GM12878 (cell line): ENCODE results near the gene AP3S1. TPM values are rescaled to one million over a fixed set of nuclear protein-coding genes. Genes with fewer than 3 reads are reported as not detected.

Source experiments
- ATAC-seq: fragments of 200-7000 bp; cut with Tn5 transposase; 3 replicates; pipeline ENCODE4 v1.9.1; 2020; ENCODE audit warnings: mild to moderate bottlenecking, moderate library complexity
- BruUV-seq: library from RNA; stranded (reverse); fragments of 400-500 nt; replicated peaks from 2 replicates; lab custom pipeline; 2021; lab: Mats Ljungman, UMichigan
- CTCF ChIA-PET: fragments of 300-600 bp; sonication (Branson Sonifier 250); formaldehyde crosslinking; extraction: SDS; loops from one replicate; lab custom pipeline; 2021; ENCODE audit warnings: inconsistent platforms; lab: Yijun Ruan, JAX
- POLR2A ChIA-PET: fragments of 350-600 bp; formaldehyde crosslinking; extraction: SDS; loops from one replicate; lab custom pipeline; 2021; ENCODE audit warnings: inconsistent platforms; lab: Charles Lee
- RAD21 ChIA-PET: fragments of 300-600 bp; sonication (Branson Sonifier 250); formaldehyde crosslinking; loops from one replicate; lab custom pipeline; 2023; ENCODE audit warnings: antibody characterized with exemption; ENCODE audit not compliant: unreplicated experiment; lab: Charles Lee
- SMC1A ChIA-PET: fragments of 300-600 bp; sonication (Branson Sonifier 250); formaldehyde crosslinking; loops from one replicate; lab custom pipeline; 2023; ENCODE audit not compliant: unreplicated experiment, uncharacterized antibody; lab: Charles Lee
- DNase-seq: peaks from one replicate; pipeline ENCODE4 v3.0.0-alpha.2; 2011; ENCODE audit warnings: low read depth, low spot score
- FAIRE-seq: peaks from 3 replicates; lab custom pipeline; 2011; peaks lifted over from hg19 to GRCh38; lab: Jason Lieb, UNC
- H2AFZ ChIP-seq: 2 replicates; pipeline ENCODE4 v1.6.0; 2011; ENCODE audit warnings: low read depth, low read length, control low read depth; ENCODE audit not compliant: control insufficient read depth
- H3K27ac ChIP-seq: 2 replicates; pipeline ENCODE4 v1.5.1; 2011; ENCODE audit warnings: control low read depth; ENCODE audit not compliant: control insufficient read depth, insufficient read depth
- H3K27me3 ChIP-seq, 2 experiments: replicated peaks in 1 of 2; 2 replicates each; pipeline versions ENCODE4 v1.6.0 to v1.6.1; 2011; ENCODE audit warnings: low read length in 1 of 2; ENCODE audit not compliant: control insufficient read depth in 2 of 2, insufficient read depth in 2 of 2
- H3K36me3 ChIP-seq, 2 experiments: 2 replicates each; pipeline ENCODE4 v1.5.1; 2011; ENCODE audit warnings: low read length in 1 of 2; ENCODE audit not compliant: control insufficient read depth in 2 of 2, insufficient read depth in 2 of 2
- H3K4me1 ChIP-seq: 2 replicates; pipeline ENCODE4 v1.6.1; 2011; ENCODE audit warnings: mild to moderate bottlenecking, low read length, moderate library complexity, mixed read lengths; ENCODE audit not compliant: control insufficient read depth, insufficient read depth
- H3K4me2 ChIP-seq: 2 replicates; pipeline ENCODE4 v1.6.0; 2011; ENCODE audit warnings: control low read depth; ENCODE audit not compliant: control insufficient read depth, insufficient read depth
- H3K4me3 ChIP-seq: fragments of 200-600 bp; sonication (generic); 2 replicates; pipeline ENCODE4 v1.5.1; 2016
- H3K79me2 ChIP-seq: 2 replicates; pipeline ENCODE4 v1.6.0; 2011; ENCODE audit warnings: low read length; ENCODE audit not compliant: control insufficient read depth, insufficient read depth
- H3K9ac ChIP-seq: 2 replicates; pipeline ENCODE4 v1.8.0; 2011; ENCODE audit warnings: low read length, control low read depth, mixed read lengths; ENCODE audit not compliant: control insufficient read depth, insufficient read depth
- H3K9me3 ChIP-seq: replicated peaks from 3 replicates; pipeline ENCODE4 v1.5.1; 2011; ENCODE audit warnings: mild to moderate bottlenecking, low read length; ENCODE audit not compliant: control insufficient read depth, insufficient read depth
- H4K20me1 ChIP-seq: 2 replicates; pipeline ENCODE4 v1.6.0; 2011; ENCODE audit not compliant: control insufficient read depth, insufficient read depth
- BHLHE40 ChIP-seq, 2 experiments: fragments of 450-650 bp in 1 of 2; IDR thresholded peaks; 2 replicates each; pipeline ENCODE4 v1.6.1; 2011 to 2017; ENCODE audit warnings: low read depth in 2 of 2, borderline replicate concordance in 1 of 2, improper control_type of control experiment in 1 of 2, low read length in 1 of 2, mild to moderate bottlenecking in 1 of 2
- BRCA1 ChIP-seq: IDR thresholded peaks from 2 replicates; pipeline ENCODE4 v1.6.1; 2011; ENCODE audit warnings: low read depth, low read length, improper control_type of control experiment
- CREM ChIP-seq: IDR thresholded peaks from 2 replicates; pipeline ENCODE4 v1.6.1; 2014; ENCODE audit warnings: antibody characterized with exemption, low read depth
- EED ChIP-seq: sonication (generic); IDR thresholded peaks from 2 replicates; pipeline ENCODE4 v1.6.1; 2016; ENCODE audit warnings: antibody characterized with exemption, low read depth
- EGR1 ChIP-seq, 2 experiments: IDR thresholded peaks; 1 replicate in 1 of 2; 2 replicates in 1 of 2; pipeline ENCODE4 v1.6.1; 2011 to 2012; ENCODE audit warnings: low read depth in 2 of 2, low read length in 2 of 2, borderline replicate concordance in 1 of 2, mild to moderate bottlenecking in 1 of 2, moderate library complexity in 1 of 2
- MTA2 ChIP-seq: fragments of 450-650 bp; IDR thresholded peaks from 2 replicates; pipeline ENCODE4 v1.6.1; 2016; ENCODE audit warnings: low read depth, mild to moderate bottlenecking, moderate library complexity
- NRF1 ChIP-seq: conservative IDR thresholded peaks from 2 replicates; pipeline ENCODE4 v1.6.1; 2011; ENCODE audit warnings: mild to moderate bottlenecking, low read depth, low read length, improper control_type of control experiment
- RAD51 ChIP-seq: fragments of 450-650 bp; IDR thresholded peaks from 2 replicates; pipeline ENCODE4 v1.6.1; 2016; ENCODE audit warnings: moderate library complexity, mild to moderate bottlenecking, inconsistent platforms
- SREBF2 ChIP-seq: IDR thresholded peaks from 2 replicates; pipeline ENCODE4 v1.6.1; 2012; ENCODE audit warnings: mild to moderate bottlenecking, low read length
- STAT1 ChIP-seq: fragments of 450-650 bp; conservative IDR thresholded peaks from 2 replicates; pipeline ENCODE4 v1.6.1; 2014; ENCODE audit warnings: antibody characterized with exemption, mild to moderate bottlenecking
- ZBED1 ChIP-seq: IDR thresholded peaks from 2 replicates; pipeline ENCODE4 v1.6.1; 2016; ENCODE audit warnings: borderline replicate concordance
- WGBS: methylation state at CpG from one replicate; pipeline ENCODE4 v1.1.6; 2016; ENCODE audit warnings: low lambda C conversion rate; ENCODE audit not compliant: insufficient replicate concordance, insufficient coverage; ENCODE audit errors: missing lambda C conversion rate; 5-methylcytosine and 5-hydroxymethylcytosine counted together
- in situ Hi-C: fragments of 300-500 bp; cut with MboI; formaldehyde crosslinking; loops from 9 replicates; pipeline ENCODE4 v1.14.3; 2018; ENCODE audit warnings: mixed read lengths
- intact Hi-C: fragments of 100-400 bp; cut with micrococcal nuclease; formaldehyde crosslinking; loops from one replicate; pipeline ENCODE4 v1.14.2; 2022; ENCODE audit not compliant: unreplicated experiment
- polyA plus RNA-seq, 11 experiments: library from polyadenylated mRNA; depleted of rRNA in 4 of 11; unstranded in 6 of 11; stranded (reverse) in 5 of 11; fragments of >200 nt; fragmentation: Nextera tagmentation in 4 of 11; fragmentation: Illumina TruSeq in 1 of 11; extraction: Ambion mirVana in 4 of 11; extraction: Trizol in 1 of 11; gene quantifications; 1 replicate in 1 of 11; 2 replicates in 10 of 11; pipeline versions ENCODE4 v1.2.1 to v1.2.3, GENCODE V29; 2011 to 2016; ENCODE audit warnings: inconsistent platforms in 2 of 11, missing spikeins in 2 of 11, low read depth in 1 of 11
- total RNA-seq, 4 experiments: library from RNA; depleted of rRNA in 3 of 4; stranded (reverse); fragments of >200 nt in 3 of 4; fragmentation: Illumina TruSeq in 1 of 4; extraction: Trizol in 1 of 4; gene quantifications; 2 replicates each; pipeline versions ENCODE4 v1.2.1 to v1.2.3, GENCODE V29; 2013 to 2021
- TF ChIP-seq, protein P1 (sequence below): fragments of 450-650 bp; formaldehyde crosslinking; IDR thresholded peaks from 2 replicates; pipeline ENCODE4 v1.4.0; 2020; ENCODE audit warnings: mild to moderate bottlenecking, moderate library complexity
- TF ChIP-seq, protein P2 (sequence below): fragments of 450-650 bp; conservative IDR thresholded peaks from 2 replicates; pipeline ENCODE4 v1.6.1; 2017; ENCODE audit warnings: mild to moderate bottlenecking, moderate library complexity
- TF ChIP-seq, protein P3 (sequence below): IDR thresholded peaks from 2 replicates; pipeline ENCODE4 v1.6.1; 2012; ENCODE audit warnings: low read depth, low read length, improper control_type of control experiment

AP3S1 gene
- total and polyA plus RNA-seq, 10 of the 15 experiments (the other 5 are each of a cell fraction or from before 2014, with no cell fraction given) = 36.4 to 137 (median 67.5) TPM

DNA sequence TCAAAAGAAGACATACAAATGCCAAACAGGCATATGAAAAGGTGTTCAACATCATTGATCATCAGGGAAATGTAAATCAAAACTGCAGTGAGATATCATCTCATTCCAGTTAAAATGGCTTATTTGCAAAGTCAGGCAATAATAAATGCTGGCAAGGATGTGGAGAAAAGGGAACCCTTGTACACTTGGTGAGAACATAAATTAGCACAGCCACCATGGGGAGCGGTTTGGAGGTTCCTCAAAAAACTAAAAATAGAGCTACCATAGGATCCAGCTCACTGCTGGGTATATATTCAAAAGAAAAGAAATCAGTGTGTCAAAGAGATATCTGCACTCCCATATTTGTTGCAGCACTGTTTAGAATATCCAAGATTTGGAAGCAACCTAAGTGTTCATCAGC lies 50.3 kb downstream of the AP3S1 start (continued):
- TF ChIP-seq EGR1 (IDR thresholded peaks at IDR 0.05; ENCODE audit: borderline replicate concordance in 1 of 2, low read depth in 2 of 2, low read length in 2 of 2) = no peak
- TF ChIP-seq CREM = no peak
- TF ChIP-seq BRCA1 = no peak
- TF ChIP-seq SREBF2 = no peak
- no peak for TF ChIP-seq ZBED1
- TF ChIP-seq, protein P1, sequence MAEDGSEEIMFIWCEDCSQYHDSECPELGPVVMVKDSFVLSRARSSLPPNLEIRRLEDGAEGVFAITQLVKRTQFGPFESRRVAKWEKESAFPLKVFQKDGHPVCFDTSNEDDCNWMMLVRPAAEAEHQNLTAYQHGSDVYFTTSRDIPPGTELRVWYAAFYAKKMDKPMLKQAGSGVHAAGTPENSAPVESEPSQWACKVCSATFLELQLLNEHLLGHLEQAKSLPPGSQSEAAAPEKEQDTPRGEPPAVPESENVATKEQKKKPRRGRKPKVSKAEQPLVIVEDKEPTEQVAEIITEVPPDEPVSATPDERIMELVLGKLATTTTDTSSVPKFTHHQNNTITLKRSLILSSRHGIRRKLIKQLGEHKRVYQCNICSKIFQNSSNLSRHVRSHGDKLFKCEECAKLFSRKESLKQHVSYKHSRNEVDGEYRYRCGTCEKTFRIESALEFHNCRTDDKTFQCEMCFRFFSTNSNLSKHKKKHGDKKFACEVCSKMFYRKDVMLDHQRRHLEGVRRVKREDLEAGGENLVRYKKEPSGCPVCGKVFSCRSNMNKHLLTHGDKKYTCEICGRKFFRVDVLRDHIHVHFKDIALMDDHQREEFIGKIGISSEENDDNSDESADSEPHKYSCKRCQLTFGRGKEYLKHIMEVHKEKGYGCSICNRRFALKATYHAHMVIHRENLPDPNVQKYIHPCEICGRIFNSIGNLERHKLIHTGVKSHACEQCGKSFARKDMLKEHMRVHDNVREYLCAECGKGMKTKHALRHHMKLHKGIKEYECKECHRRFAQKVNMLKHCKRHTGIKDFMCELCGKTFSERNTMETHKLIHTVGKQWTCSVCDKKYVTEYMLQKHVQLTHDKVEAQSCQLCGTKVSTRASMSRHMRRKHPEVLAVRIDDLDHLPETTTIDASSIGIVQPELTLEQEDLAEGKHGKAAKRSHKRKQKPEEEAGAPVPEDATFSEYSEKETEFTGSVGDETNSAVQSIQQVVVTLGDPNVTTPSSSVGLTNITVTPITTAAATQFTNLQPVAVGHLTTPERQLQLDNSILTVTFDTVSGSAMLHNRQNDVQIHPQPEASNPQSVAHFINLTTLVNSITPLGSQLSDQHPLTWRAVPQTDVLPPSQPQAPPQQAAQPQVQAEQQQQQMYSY = no peak
- no peak for TF ChIP-seq MTA2

DNA sequence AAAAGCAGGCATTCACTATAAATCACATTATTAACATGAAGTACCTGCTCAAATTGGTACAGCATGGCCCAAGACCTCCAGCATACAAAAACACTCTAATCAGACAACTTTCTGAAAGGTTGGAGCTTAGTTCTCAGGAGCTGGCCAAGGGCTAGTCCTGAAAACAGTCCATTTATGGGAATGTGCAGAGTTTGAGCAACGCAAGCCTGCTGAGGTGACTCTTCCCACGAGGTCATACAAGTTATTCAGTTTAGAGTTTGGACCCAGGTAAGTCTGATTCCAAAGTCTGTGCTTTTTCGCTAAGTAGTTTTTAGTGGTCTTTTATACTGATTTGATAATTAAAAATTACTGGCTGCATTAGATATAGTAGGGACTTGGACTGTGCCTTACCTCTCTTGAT lies 52.6 kb downstream of the AP3S1 start:
- intact Hi-C loops (no loop called here), in situ Hi-C loops (no loop called here)
- FAIRE-seq (no peak), DNase-seq (no peak), ATAC-seq (no peak)
- H3K4me2 ChIP-seq = no peak overlapping the region
- no peak overlapping the region for H3K9ac ChIP-seq
- BruUV-seq = no TSS peak
- 95% methylated on average over 3 of the region's 3 CpGs for WGBS
- CTCF ChIA-PET = interaction anchor here (0.7 kb wide), 1 partner anchor 11 kb away, joined by 4 read pairs; no protein-coding TSS in a partner anchor
- SMC1A ChIA-PET = interaction anchor here (0.6 to 2.0 kb wide), 2 partner anchors 22 to 170 kb away, joined by 3 to 5 read pairs; no protein-coding TSS in a partner anchor
- H3K36me3 ChIP-seq = no peaks in the 10 kb centered on the region; a peak in 1 of 4 replicates
- RAD21 ChIA-PET = no interaction called here
- POLR2A ChIA-PET = interaction anchor here (0.9 kb wide), 1 partner anchor 10 kb away, joined by 3 read pairs; no protein-coding TSS in a partner anchor
- H3K9me3 ChIP-seq = no peaks in the 10 kb centered on the region
- H3K79me2 ChIP-seq = no peaks in the 10 kb centered on the region
- no peaks in the 10 kb centered on the region for H4K20me1 ChIP-seq
- no peak for TF ChIP-seq STAT1
- TF ChIP-seq, protein P2, sequence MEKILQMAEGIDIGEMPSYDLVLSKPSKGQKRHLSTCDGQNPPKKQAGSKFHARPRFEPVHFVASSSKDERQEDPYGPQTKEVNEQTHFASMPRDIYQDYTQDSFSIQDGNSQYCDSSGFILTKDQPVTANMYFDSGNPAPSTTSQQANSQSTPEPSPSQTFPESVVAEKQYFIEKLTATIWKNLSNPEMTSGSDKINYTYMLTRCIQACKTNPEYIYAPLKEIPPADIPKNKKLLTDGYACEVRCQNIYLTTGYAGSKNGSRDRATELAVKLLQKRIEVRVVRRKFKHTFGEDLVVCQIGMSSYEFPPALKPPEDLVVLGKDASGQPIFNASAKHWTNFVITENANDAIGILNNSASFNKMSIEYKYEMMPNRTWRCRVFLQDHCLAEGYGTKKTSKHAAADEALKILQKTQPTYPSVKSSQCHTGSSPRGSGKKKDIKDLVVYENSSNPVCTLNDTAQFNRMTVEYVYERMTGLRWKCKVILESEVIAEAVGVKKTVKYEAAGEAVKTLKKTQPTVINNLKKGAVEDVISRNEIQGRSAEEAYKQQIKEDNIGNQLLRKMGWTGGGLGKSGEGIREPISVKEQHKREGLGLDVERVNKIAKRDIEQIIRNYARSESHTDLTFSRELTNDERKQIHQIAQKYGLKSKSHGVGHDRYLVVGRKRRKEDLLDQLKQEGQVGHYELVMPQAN = no peak
- no peak for TF ChIP-seq EED
- TF ChIP-seq, protein P3, sequence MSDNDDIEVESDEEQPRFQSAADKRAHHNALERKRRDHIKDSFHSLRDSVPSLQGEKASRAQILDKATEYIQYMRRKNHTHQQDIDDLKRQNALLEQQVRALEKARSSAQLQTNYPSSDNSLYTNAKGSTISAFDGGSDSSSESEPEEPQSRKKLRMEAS = no peak
- TF ChIP-seq BHLHE40 (IDR thresholded peaks at IDR 0.05; ENCODE audit: borderline replicate concordance in 1 of 2, low read depth in 2 of 2, low read length in 1 of 2) = no peak
- TF ChIP-seq RAD51 = no peak
- no peak for TF ChIP-seq NRF1
- no peaks in the 10 kb centered on the region for H3K4me1 ChIP-seq
- no peaks in the 10 kb centered on the region for H3K27me3 ChIP-seq
- H3K27ac ChIP-seq = no peak overlapping the region
- no peak overlapping the region for H2AFZ ChIP-seq
- no peak overlapping the region for H3K4me3 ChIP-seq
